ENCODE measurements around the gene PTGR3.
"Not testable (repeated sequence)": the region's sequence is repeated elsewhere in the genome, so short reads cannot be mapped to it uniquely, and the experiment has no call there.

- TF ChIP-seq, protein P1, sequence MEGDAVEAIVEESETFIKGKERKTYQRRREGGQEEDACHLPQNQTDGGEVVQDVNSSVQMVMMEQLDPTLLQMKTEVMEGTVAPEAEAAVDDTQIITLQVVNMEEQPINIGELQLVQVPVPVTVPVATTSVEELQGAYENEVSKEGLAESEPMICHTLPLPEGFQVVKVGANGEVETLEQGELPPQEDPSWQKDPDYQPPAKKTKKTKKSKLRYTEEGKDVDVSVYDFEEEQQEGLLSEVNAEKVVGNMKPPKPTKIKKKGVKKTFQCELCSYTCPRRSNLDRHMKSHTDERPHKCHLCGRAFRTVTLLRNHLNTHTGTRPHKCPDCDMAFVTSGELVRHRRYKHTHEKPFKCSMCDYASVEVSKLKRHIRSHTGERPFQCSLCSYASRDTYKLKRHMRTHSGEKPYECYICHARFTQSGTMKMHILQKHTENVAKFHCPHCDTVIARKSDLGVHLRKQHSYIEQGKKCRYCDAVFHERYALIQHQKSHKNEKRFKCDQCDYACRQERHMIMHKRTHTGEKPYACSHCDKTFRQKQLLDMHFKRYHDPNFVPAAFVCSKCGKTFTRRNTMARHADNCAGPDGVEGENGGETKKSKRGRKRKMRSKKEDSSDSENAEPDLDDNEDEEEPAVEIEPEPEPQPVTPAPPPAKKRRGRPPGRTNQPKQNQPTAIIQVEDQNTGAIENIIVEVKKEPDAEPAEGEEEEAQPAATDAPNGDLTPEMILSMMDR (conservative IDR thresholded peaks at IDR 0.05 in 1 of 2, IDR thresholded peaks at IDR 0.05 in 1 of 2; ENCODE audit: low read depth in 1 of 2, low read length in 2 of 2): not testable (repeated sequence)
- not testable (repeated sequence) for TF ChIP-seq EZH2 (IDR thresholded peaks at IDR 0.05; ENCODE audit: low read length, missing control alignments)
Measured at GRCh38 chr18:75187702-75188101, 21.2 kb downstream of the PTGR3 start.
